Mesenchymal stem cell (in vitro differentiated cells and primary cell): ENCODE results near the gene OR1E2.
"Not testable (repeated sequence)": the region's sequence is repeated elsewhere in the genome, so short reads cannot be mapped to it uniquely, and the experiment has no call there.

Source experiments
- DNase-seq: peaks from one replicate; pipeline ENCODE4 v3.0.0-alpha.2; 2013
- H2AFZ ChIP-seq: one replicate; pipeline ENCODE4 v1.6.1; 2013; ENCODE audit warnings: low read depth, mild to moderate bottlenecking, control low read depth, inconsistent platforms, low read length, moderate library complexity
- H2AK5ac ChIP-seq: 2 replicates; pipeline ENCODE4 v1.6.1; 2013; ENCODE audit warnings: low read length, moderate library complexity, mild to moderate bottlenecking, inconsistent platforms; ENCODE audit not compliant: severe bottlenecking
- H2BK120ac ChIP-seq: one replicate; pipeline ENCODE4 v1.6.1; 2013; ENCODE audit warnings: low read depth, mild to moderate bottlenecking, inconsistent platforms, low read length, moderate library complexity
- H2BK12ac ChIP-seq, 2 experiments: one replicate each; pipeline ENCODE4 v1.6.1; 2013; ENCODE audit warnings: inconsistent platforms in 2 of 2, low read length in 2 of 2, mild to moderate bottlenecking in 2 of 2, moderate library complexity in 2 of 2, control low read depth in 1 of 2
- H2BK15ac ChIP-seq: one replicate; pipeline ENCODE4 v1.6.1; 2013; ENCODE audit warnings: mild to moderate bottlenecking, low read depth, inconsistent platforms; ENCODE audit not compliant: poor library complexity, severe bottlenecking
- H2BK5ac ChIP-seq: 2 replicates; pipeline ENCODE4 v1.6.1; 2013; ENCODE audit warnings: low read depth, mild to moderate bottlenecking, low read length, control low read depth, inconsistent platforms; ENCODE audit not compliant: poor library complexity, severe bottlenecking
- H3K14ac ChIP-seq, 2 experiments: one replicate each; pipeline ENCODE4 v1.6.1; 2013; ENCODE audit warnings: inconsistent platforms in 2 of 2, low read length in 2 of 2, control low read depth in 1 of 2, mild to moderate bottlenecking in 1 of 2, moderate library complexity in 1 of 2
- H3K18ac ChIP-seq, 2 experiments: one replicate each; pipeline ENCODE4 v1.6.1; 2013; ENCODE audit warnings: inconsistent platforms in 2 of 2, low read length in 2 of 2, control low read depth in 1 of 2, low read depth in 1 of 2, mild to moderate bottlenecking in 1 of 2
- H3K23ac ChIP-seq, 2 experiments: one replicate each; pipeline ENCODE4 v1.6.1; 2013; ENCODE audit warnings: inconsistent platforms in 2 of 2, low read length in 2 of 2, mild to moderate bottlenecking in 2 of 2, moderate library complexity in 2 of 2, control low read depth in 1 of 2
- H3K27ac ChIP-seq: 2 replicates; pipeline ENCODE4 v1.5.1; 2013; ENCODE audit warnings: mild to moderate bottlenecking, moderate library complexity, low read length, control low read depth, inconsistent platforms; ENCODE audit not compliant: poor library complexity, severe bottlenecking
- H3K27me3 ChIP-seq, 2 experiments: 2 replicates each; pipeline versions ENCODE4 v1.6.1 to v1.7.0; 2013; ENCODE audit warnings: low read length in 2 of 2, mild to moderate bottlenecking in 2 of 2, moderate library complexity in 2 of 2, control low read depth in 1 of 2, inconsistent platforms in 1 of 2; ENCODE audit not compliant: control insufficient read depth in 1 of 2, insufficient read depth in 1 of 2
- H3K36me3 ChIP-seq, 2 experiments: 2 replicates each; pipeline versions ENCODE4 v1.6.1 to v1.7.0; 2013; ENCODE audit warnings: low read length in 2 of 2, control low read depth in 1 of 2, inconsistent platforms in 1 of 2, low read depth in 1 of 2, mild to moderate bottlenecking in 1 of 2; ENCODE audit not compliant: insufficient read depth in 2 of 2, control insufficient read depth in 1 of 2
- H3K4ac ChIP-seq, 2 experiments: one replicate each; pipeline ENCODE4 v1.6.1; 2013; ENCODE audit warnings: inconsistent platforms in 2 of 2, low read length in 2 of 2, mild to moderate bottlenecking in 2 of 2, moderate library complexity in 2 of 2, control low read depth in 1 of 2, low read depth in 1 of 2
- H3K4me1 ChIP-seq: 2 replicates; pipeline ENCODE4 v1.6.1; 2013; ENCODE audit warnings: low read depth, low read length, control low read depth; ENCODE audit not compliant: control insufficient read depth, insufficient read depth
- H3K4me2 ChIP-seq: 2 replicates; pipeline ENCODE4 v1.6.1; 2013; ENCODE audit warnings: low read length, mild to moderate bottlenecking, inconsistent platforms; ENCODE audit not compliant: poor library complexity, severe bottlenecking
- H3K4me3 ChIP-seq, 2 experiments: 2 replicates each; pipeline versions ENCODE4 v1.5.1 to v1.7.0; 2013; ENCODE audit warnings: low read length in 2 of 2, mild to moderate bottlenecking in 2 of 2, control low read depth in 1 of 2, low read depth in 1 of 2; ENCODE audit not compliant: insufficient read depth in 1 of 2
- H3K79me1 ChIP-seq: replicated peaks from 2 replicates; pipeline ENCODE4 v1.6.1; 2013; ENCODE audit warnings: mild to moderate bottlenecking, control low read depth, low read length, inconsistent platforms; ENCODE audit not compliant: poor library complexity, severe bottlenecking
- H3K9ac ChIP-seq: 2 replicates; pipeline ENCODE4 v1.7.0; 2013; ENCODE audit warnings: mild to moderate bottlenecking, low read length, moderate library complexity
- H3K9me3 ChIP-seq: 2 replicates; pipeline ENCODE4 v1.7.0; 2013; ENCODE audit warnings: mild to moderate bottlenecking, low read length; ENCODE audit not compliant: control insufficient read depth
- H4K8ac ChIP-seq: one replicate; pipeline ENCODE4 v1.6.1; 2013; ENCODE audit warnings: inconsistent platforms, mild to moderate bottlenecking, low read length, moderate library complexity
- H4K91ac ChIP-seq: one replicate; pipeline ENCODE4 v1.6.1; 2013; ENCODE audit warnings: mild to moderate bottlenecking, low read length, inconsistent platforms
- WGBS: methylation state at CpG from one replicate; pipeline ENCODE4 v1.1.7; 2013; ENCODE audit warnings: mixed read lengths; 5-methylcytosine and 5-hydroxymethylcytosine counted together

The OR1E2 gene

GRCh38 chr17:3401786-3402185, 31.9 kb downstream of the OR1E2 start:
- no peak overlapping the region for H3K23ac ChIP-seq
- H3K9ac ChIP-seq: no peak overlapping the region
- H3K4me1 ChIP-seq: no peaks in the 10 kb centered on the region
- no peaks in the 10 kb centered on the region for H3K36me3 ChIP-seq
- H2AFZ ChIP-seq: no peak overlapping the region
- no peak overlapping the region for H3K18ac ChIP-seq
- H3K27me3 ChIP-seq: no peaks in the 10 kb centered on the region
- H2BK15ac ChIP-seq: no peak overlapping the region
- H4K8ac ChIP-seq: no peak overlapping the region
- no peaks in the 10 kb centered on the region for H3K79me1 ChIP-seq
- H4K91ac ChIP-seq: no peak overlapping the region
- no peak overlapping the region for H3K14ac ChIP-seq
- no peak overlapping the region for H3K4ac ChIP-seq
- no peak overlapping the region for H3K27ac ChIP-seq
- no peak for DNase-seq
- no CpG with 5 or more reads among the region's 2 CpGs for WGBS
- H2BK120ac ChIP-seq: no peak overlapping the region
- no peak overlapping the region for H2AK5ac ChIP-seq
- H2BK5ac ChIP-seq: no peak overlapping the region
- H3K4me3 ChIP-seq: no peak overlapping the region
- H3K4me2 ChIP-seq: no peak overlapping the region
- no peak overlapping the region for H2BK12ac ChIP-seq
- H3K9me3 ChIP-seq: peaks cover 7% of the 10 kb centered on the region

GRCh38 chr17:3400055-3400454, 33.6 kb downstream of the OR1E2 start:
- Histone ChIP-seq H2BK5ac (no peak overlapping the region), H3K14ac (no peak overlapping the region), H3K36me3 (no peaks in the 10 kb centered on the region), H3K23ac (no peak overlapping the region), H3K4me2 (no peak overlapping the region), H2BK12ac (no peak overlapping the region), H3K79me1 (no peaks in the 10 kb centered on the region), H2AFZ (no peak overlapping the region), H3K27ac (no peak overlapping the region), H3K4me3 (no peak overlapping the region), H2BK15ac (no peak overlapping the region), H3K27me3 (no peaks in the 10 kb centered on the region), H4K8ac (no peak overlapping the region), H4K91ac (no peak overlapping the region), H3K9me3 (no peaks in the 10 kb centered on the region), H2AK5ac (no peak overlapping the region), H3K4me1 (no peaks in the 10 kb centered on the region), H3K18ac (no peak overlapping the region), H2BK120ac (no peak overlapping the region), H3K4ac (no peak overlapping the region), H3K9ac (no peak overlapping the region)
- 67% methylated on average over 6 of the region's 6 CpGs for WGBS
- DNase-seq: no peak

GRCh38 chr17:3398310-3398709, 35.3 kb downstream of the OR1E2 start, which contains the start of gene OR1E1:
Gene OR1E1, minus strand, starts transcription at chr17:3398410. Its CDS starts 0 bp downstream, at chr17:3398410.
- no peak within 1 kb of the TSS for H3K4me2 ChIP-seq
- H3K4ac ChIP-seq: no peak within 1 kb of the TSS
- H3K9me3 ChIP-seq: no peaks in the 10 kb centered on the region
- no peak within 1 kb of the TSS for H3K27ac ChIP-seq
- no peak within 1 kb of the TSS for H3K23ac ChIP-seq
- H3K4me1 ChIP-seq: no peaks in the 10 kb centered on the region
- no peaks in the 10 kb centered on the region for H3K79me1 ChIP-seq
- no peak for DNase-seq
- no peak within 1 kb of the TSS for H4K8ac ChIP-seq
- H2AK5ac ChIP-seq: no peak within 1 kb of the TSS
- no peak within 1 kb of the TSS for H3K18ac ChIP-seq
- no peak within 1 kb of the TSS for H3K4me3 ChIP-seq
- no peak within 1 kb of the TSS for H3K9ac ChIP-seq
- no peak within 1 kb of the TSS for H2BK5ac ChIP-seq
- no CpG with 5 or more reads among the region's 1 CpG for WGBS
- H2BK15ac ChIP-seq: no peak within 1 kb of the TSS
- no peak within 1 kb of the TSS for H2AFZ ChIP-seq
- H4K91ac ChIP-seq: no peak within 1 kb of the TSS
- H3K36me3 ChIP-seq: no peaks in the 10 kb centered on the region
- H2BK12ac ChIP-seq: no peak within 1 kb of the TSS
- no peak within 1 kb of the TSS for H3K14ac ChIP-seq
- H3K27me3 ChIP-seq: no peaks in the 10 kb centered on the region
- no peak within 1 kb of the TSS for H2BK120ac ChIP-seq

GRCh38 chr17:3397801-3398200, 35.8 kb downstream of the OR1E2 start:
- H3K4ac ChIP-seq, H3K27ac ChIP-seq, H4K8ac ChIP-seq, H3K18ac ChIP-seq, H2BK5ac ChIP-seq, H3K4me3 ChIP-seq, H3K79me1 ChIP-seq, H3K9me3 ChIP-seq, H3K36me3 ChIP-seq, H3K23ac ChIP-seq, H2BK12ac ChIP-seq, DNase-seq, H3K9ac ChIP-seq, H3K27me3 ChIP-seq, H2AK5ac ChIP-seq, H2BK120ac ChIP-seq, H4K91ac ChIP-seq, H3K4me2 ChIP-seq, H3K14ac ChIP-seq, H2AFZ ChIP-seq, H2BK15ac ChIP-seq, H3K4me1 ChIP-seq: not testable (repeated sequence)
- WGBS: 51% methylated on average over 7 of the region's 7 CpGs
